Fibroblast of skin of left quadriceps (primary cell): ENCODE measurements around the gene IL32.

Source experiments
- DNase-seq, 2 experiments: peaks; one replicate each; pipeline ENCODE4 v3.0.0-alpha.2; 2013; ENCODE audit warnings: low read depth in 2 of 2

The IL32 gene

DNA sequence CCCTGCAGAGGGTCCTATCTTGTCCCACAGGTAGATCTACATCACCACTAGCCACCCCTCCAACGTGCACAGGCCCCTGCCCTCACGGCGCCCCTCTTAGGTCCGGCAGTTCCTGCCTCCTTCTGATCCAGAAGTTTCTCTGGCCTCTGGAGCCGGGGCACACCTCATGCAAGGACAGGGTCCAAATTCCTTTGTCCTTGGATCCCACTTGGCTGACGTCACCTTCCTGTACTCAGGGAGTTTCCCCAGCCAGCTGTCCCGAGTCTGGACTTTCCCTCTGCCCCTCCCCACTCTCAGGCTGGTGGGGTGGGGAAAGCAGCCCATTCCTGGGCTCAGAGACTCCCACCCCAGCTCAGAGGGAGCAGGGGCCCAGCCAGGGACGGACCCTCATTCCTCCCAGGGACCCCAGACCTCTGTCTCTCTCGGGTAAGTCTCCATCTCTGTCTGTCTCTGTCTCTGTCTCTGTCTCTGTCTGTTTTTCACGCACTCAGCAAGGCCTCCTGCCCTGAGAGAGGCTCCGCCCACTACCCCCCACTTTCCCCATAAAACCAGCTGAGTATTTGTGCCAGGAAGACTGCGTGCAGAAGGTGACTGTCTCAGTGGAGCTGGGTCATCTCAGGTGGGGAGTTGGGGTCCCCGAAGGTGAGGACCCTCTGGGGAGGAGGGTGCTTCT lies at the start of gene IL32:
IL32 (plus strand) TSS at position 572 of the 673 bp plus-strand sequence. CDS start 172 bp downstream, outside the sequence.
- DNase-seq, result peak; percentile 11 to 15

DNA sequence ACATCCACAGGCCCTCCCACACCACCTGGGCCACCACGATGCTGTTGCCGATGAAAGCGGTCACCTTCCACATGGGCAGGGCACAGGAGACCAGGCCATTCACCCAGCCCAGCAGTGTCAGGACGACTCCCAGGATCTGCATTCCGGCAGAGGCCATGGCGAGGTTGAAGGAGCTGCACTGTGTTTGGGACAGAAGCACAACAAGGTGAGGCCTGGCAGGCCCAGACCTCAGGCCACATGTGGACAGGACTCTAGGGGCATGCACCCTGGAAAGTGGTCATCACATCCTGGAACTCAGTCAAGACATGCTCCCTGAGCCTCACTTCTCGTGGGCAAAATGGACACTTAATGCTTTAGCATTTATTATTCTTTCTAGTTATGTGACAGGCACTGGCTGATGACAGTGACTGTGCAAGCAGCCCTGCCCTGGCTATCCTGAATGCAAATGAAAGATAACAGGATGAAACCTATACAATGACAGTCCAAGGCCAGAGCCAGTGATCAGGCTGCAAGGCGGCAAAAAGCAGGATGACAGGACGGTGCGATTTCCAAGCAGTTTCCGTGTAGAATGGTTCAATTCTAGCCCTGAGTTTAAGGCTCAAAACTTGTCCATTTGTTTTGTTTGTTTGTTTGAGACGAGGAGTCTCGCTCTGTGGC lies 49.4 kb upstream of the IL32 start:
- no peak for DNase-seq

DNA sequence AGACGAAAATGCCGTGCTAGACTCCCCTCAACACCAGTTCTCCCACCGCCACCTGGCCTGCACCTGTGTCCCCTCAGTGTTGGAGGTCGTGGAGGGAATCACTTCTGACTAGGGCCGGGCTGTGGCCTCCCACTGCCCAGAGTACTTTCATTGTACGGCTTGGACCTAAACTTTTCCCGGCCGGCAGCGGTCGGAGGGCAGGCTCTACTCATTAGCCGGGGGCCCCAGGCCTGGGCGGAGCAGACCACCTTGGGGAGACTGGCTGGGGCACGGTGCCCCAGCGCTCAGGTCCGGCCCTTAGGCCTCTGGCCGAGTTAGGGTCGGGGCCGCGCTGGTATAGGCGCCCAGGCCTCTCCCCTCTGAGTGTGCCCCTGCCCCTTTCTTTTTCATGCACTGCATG lies 48.1 kb upstream of the IL32 start:
- no peak for DNase-seq

DNA sequence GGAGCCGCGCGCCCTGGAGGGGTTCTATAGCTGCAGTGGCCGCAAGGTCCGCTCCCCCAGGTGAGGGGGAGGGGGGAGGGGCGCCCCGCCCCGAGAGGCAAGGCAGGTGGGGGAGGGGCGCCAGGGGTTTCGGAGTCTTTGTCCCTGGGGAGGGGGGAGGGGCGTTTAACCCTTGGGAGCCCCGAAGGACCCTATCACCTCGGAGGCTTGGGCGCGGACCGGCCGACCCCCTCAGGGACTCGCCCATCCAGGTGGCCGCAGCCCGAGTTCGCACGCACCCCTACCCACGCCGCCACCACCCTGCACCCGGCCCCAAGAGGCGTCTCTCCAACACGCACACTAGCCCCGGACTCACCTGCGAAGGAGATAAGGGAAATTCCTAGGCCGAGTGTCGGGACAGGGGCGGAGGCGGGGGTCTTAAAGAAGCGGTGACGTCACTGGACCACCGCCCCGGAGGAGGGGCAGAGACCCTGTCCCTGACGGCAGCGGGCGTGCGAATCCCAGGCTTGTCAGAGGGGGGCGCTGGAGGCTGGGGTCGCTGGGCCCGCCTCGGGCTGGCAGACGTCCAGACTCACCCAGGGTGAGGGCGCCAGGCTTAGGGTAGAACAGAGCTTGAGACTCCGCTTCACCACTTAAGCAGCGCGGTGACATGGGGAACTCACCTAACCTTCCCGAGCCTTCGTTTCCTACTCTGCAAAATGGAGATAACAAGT lies 47.5 kb upstream of the IL32 start, which contains the start of gene CLDN6:
CLDN6 (minus strand) TSS at position 390 of the 713 bp plus-strand sequence. CDS start 2,162 bp downstream, outside the sequence.
- DNase-seq, result no peak

DNA sequence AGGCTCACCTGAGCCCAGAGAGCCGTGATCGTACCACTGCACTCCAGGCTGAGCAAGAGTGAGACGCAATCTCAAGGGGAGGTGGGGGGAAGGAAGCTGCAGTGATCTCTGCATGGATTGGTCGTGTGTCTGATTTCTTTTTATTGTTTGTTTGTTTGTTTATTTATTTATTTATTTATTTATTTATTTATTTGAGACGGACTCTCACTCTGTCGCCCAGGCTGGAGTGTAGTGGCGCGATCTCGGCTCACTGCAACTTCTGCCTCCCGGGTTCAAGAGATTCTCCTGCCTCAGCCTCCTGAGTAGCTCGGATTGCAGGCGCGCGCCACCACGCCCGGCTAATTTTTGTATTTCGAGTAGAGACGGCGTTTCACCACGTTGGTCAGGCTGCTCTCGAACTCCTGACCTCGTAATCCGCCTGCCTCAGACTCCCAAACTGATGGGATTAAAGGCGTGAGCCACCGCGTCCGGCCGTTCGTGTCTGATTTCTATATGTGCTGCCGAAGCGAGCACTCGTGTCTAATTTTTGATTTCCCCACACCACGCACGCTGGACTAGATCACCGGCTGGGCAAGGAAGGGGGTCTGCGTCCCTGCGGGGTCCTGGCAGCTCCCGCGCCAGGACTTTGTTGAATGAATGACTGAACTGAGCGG lies 45.7 kb upstream of the IL32 start:
- no peak for DNase-seq

- peak in 1 of 2 experiments; percentile 58 for DNase-seq
Measured at GRCh38 chr16:3020247-3020603, 45.2 kb upstream of the IL32 start, which contains the start of gene TNFRSF12A. TSS of gene TNFRSF12A (plus strand) at chr16:3020368. CDS start at chr16:3020398, 30 bp downstream.

DNA sequence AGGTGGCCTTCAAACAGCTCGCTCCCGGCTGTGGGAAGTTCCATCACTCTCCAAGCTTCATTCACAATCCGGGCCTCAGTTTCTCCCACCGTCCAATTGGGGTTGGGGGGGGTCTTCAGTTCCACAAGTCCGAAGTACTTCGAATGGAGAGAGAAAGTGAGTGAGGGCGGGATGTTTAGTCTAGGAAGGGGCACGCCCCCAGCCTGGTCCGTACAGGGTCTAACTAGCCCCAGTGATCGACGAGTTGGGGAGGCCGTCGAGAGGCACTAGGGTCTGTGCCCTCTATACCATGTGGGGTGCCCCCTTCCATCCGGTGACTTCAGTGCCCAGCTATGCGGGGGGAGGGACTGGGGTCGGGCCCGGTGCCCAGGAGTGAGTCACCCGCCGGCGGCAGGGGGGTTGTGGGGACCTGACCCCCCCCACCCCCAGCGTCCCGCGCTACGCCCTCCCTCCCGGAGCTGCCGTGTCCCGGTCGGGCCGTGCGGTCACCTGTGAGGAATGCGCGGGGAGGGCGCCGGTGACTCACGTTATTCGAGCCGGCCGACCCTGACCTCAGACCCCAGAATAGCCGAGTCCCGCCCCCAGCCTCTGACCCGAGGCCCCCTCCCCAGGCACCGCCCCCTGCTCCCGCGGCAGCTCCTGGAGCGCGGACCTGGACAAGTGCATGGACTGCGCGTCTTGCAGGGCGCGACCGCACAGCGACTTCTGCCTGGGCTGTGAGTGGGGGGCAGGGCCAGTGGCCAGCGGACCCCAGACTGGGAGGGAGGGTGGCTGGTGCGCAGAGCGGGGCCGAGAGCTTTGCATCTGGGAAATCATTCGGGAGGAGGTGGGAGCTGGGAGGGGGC lies 44.6 kb upstream of the IL32 start:
- peak in 1 of 2 experiments; percentile 68 for DNase-seq

DNA sequence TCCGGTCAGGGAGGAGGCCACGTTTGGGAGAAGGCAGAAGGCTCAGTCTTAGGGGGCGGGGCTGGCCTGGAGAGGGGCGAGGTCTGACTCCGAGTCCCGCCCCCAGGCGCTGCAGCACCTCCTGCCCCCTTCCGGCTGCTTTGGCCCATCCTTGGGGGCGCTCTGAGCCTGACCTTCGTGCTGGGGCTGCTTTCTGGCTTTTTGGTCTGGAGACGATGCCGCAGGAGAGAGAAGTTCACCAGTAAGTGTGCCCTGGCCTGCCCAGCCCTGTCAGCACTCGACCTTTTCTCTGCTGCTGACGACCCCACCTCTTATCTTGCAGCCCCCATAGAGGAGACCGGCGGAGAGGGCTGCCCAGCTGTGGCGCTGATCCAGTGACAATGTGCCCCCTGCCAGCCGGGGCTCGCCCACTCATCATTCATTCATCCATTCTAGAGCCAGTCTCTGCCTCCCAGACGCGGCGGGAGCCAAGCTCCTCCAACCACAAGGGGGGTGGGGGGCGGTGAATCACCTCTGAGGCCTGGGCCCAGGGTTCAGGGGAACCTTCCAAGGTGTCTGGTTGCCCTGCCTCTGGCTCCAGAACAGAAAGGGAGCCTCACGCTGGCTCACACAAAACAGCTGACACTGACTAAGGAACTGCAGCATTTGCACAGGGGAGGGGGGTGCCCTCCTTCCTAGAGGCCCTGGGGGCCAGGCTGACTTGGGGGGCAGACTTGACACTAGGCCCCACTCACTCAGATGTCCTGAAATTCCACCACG lies 43.8 kb upstream of the IL32 start:
- DNase-seq, result peak; percentile 89 to 90

DNA sequence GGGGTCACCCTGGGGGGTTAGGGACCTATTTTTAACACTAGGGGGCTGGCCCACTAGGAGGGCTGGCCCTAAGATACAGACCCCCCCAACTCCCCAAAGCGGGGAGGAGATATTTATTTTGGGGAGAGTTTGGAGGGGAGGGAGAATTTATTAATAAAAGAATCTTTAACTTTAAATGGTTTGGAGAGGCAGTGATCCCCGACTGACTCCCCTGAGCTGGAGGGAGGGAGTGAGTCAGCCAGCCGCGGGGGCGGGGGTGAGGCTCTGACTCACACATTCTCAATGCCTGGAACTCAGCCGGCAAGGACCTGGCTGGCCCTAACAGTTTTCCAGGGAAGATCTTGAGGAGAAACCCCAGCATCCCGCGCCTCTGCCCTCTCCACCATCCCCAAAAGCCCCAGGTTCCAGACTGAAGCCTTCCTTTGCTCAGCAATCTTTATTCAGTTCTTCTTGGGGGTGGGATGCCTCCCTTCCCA lies 43.2 kb upstream of the IL32 start:
- DNase-seq, result peak; percentile 94 to 95

DNA sequence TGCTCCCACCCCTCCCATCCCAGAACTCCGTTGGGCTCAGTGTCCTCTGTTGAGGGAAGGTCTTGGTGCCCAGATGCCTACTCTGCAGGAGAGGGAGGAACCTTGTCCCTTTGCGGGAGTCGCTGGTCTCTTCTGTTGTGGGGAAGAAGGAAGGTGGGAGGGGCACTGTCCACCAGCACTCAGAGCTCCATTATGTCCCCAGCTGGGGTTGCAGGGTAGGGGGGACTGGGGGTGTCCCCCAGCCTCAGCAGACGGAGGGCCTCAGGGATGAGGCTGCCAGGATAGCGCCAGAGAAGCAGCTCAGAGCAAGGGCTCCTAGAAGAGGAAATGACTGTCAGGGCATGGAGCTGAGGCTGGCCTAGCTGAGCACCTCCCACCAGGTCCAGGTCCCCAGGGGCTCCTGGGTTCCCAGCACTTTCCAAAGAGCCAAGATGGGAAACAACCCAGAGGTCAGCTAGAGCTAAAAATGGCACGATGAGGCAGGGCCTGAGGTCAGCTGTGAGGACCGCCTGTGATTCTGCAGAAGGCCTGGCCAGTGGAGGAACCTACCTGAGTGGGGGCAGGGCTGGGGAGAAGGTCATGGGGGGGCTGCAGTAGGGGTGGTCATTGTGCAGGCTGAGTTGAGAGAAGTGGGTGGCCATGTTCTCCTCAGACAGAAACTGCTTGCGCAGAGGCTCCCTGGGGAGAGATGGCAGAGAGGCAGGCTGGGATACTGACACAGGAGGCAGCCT lies 42.6 kb upstream of the IL32 start:
- no peak for DNase-seq

GRCh38 chr16:3023415-3023668 lies 42.1 kb upstream of the IL32 start:
- DNase-seq, result peak in 1 of 2 experiments; percentile 41

GRCh38 chr16:3023669-3024478 lies 41.6 kb upstream of the IL32 start, which contains the start of the genes HCFC1R1 and THOC6:
TSS of gene HCFC1R1 (minus strand) at chr16:3023942. CDS start at chr16:3023941, 1 bp downstream.
TSS of gene THOC6 (plus strand) at chr16:3024035. CDS start at chr16:3024327, 292 bp downstream.
- DNase-seq, result peak; percentile 94 to 95

DNA sequence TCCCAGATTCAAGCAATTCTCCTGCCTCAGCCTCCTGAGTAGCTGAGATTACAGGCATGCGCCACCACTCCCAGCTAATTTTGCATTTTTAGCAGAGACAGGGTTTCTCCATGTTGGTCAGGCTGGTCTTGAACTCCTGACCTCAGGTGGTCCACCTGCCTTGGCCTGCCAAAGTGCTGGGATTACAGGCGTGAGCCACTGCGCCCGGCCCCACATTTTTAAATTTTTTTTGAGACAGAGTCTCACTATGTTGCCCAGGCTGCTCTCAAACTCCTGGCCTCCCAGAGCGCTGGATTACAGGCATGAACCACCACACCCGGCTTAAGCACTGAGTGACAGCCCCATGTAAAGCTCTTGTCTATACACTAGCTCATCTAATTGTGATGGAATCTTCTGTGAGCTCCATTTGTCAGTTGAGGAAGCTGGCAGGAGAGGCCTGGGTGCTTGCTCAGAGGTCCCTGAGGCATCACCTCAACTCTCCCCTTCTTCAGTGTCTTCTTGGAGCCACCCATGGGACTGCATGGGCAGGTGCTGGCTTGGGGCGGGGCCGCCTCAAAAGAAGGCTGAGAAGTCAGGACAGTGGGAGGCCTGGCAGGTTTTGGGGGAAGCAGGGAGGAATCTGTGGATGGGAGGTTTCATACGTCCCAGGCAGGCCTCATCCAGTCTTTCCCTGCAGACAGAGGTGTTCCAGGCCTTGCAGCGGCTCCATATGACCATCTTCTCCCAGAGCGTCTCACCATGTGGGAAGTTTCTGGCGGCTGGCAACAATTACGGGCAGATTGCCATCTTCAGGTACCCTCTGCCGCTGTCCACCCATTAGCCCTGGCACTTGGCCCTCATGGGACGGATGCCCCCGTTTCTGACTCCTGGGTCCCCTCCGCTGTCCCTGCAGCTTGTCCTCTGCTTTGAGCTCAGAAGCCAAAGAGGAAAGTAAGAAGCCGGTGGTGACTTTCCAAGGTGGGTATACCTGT lies 40.1 kb upstream of the IL32 start:
- no peak for DNase-seq

DNA sequence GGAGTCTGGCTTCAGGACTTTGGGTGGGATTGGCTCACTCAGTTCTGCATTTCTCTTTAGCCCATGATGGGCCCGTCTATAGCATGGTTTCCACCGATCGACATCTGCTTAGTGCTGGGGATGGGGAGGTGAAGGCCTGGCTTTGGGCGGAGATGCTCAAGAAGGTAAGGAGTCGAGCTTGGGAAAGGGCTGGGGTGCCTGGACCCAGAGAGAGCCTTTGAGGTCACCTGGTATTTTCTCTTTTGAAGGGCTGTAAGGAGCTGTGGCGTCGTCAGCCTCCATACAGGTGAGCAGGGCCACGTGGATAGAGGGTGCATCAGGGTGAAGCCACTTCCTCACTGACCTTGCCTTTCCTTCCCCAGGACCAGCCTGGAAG lies 39.4 kb upstream of the IL32 start:
- DNase-seq, result no peak

DNA sequence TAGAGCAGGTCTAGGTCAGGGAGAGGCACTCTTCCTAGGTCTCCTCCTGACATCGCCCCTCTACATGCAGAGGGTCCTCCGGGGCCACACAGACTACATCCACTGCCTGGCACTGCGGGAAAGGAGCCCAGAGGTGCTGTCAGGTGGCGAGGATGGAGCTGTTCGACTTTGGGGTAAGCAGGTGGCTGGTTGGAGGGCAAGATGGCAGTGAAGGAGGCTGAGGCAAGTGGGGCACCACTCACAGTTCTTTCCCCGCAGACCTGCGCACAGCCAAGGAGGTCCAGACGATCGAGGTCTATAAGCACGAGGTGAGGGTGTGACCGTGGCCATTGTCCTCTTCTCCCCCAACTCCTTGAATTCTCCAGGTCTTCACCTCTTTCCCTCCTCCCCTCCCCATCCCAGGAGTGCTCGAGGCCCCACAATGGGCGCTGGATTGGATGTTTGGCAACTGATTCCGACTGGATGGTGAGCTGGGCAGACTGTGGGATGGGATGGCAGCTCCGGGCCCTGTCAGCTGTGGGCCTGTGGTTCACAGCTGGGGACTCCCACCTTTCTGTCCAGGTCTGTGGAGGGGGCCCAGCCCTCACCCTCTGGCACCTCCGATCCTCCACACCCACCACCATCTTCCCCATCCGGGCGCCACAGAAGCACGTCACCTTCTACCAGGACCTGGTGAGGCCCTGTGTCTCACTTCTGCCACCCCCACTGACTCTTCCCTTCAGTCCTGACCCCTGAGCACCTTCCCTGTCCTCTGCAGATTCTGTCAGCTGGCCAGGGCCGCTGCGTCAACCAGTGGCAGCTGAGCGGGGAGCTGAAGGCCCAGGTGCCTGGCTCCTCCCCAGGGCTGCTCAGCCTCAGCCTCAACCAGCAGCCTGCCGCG lies 38.6 kb upstream of the IL32 start:
- no peak for DNase-seq

- no peak for DNase-seq
Measured at GRCh38 chr16:3027489-3027795, 38.0 kb upstream of the IL32 start.
